Measurements from ENCODE around the gene ELFN1.

ELFN1 gene

DNA sequence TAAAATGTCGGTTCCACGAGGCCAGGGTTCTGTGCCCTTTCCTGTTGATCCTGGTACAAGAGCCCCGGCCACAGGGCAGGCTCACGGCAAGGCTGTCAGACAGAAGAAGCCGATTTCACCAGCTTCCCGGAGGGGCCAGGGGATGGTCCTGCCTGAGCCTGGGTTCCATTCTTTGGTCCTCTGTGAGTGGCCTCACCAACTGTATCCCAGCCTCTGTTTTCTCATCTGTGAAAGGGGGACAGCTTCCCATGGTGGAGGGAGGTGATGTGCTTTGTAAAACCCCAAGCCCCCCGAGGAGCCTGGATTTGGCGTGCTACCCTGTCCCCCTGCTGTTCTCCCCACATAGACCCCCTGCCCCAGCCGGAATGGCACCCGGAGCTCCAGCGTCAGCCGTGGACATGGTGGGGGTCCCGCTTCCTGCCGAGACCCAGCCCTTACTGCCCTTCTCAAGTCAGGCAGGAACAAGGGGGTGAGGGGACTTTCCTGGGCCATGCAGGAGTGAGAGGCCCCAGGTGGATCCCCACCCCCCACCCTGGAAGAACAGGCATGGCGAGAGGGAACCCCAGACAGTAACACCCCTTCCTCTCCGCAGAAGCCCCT, 28.3 kb upstream of the ELFN1 start:
- Histone ChIP-seq H3K9me3 (ENCODE audit: control insufficient read depth in 1 of 2, low read length in 2 of 2) (peaks cover 4 to 6% of the 10 kb centered on the region in 2 donors), H3K27me3 (ENCODE audit: control insufficient read depth in 1 of 2, insufficient read depth in 2 of 2, low read length in 2 of 2) (peaks cover 0 to 2% of the 10 kb centered on the region in 2 donors), H3K27ac (ENCODE audit: low read depth, low read length) (no peak overlapping the region), H3K4me3 (ENCODE audit: low read depth in 1 of 2, low read length in 2 of 2) (no peak overlapping the region), H3K9ac (ENCODE audit: low read depth in 1 of 2, low read length in 2 of 2) (no peak overlapping the region), H3K4me1 (ENCODE audit: control insufficient read depth in 1 of 2, insufficient read depth in 2 of 2, low read length in 2 of 2) (no peaks in the 10 kb centered on the region), H3K36me3 (ENCODE audit: control insufficient read depth in 1 of 2, insufficient read depth in 2 of 2, low read length in 2 of 2) (no peaks in the 10 kb centered on the region)

DNA sequence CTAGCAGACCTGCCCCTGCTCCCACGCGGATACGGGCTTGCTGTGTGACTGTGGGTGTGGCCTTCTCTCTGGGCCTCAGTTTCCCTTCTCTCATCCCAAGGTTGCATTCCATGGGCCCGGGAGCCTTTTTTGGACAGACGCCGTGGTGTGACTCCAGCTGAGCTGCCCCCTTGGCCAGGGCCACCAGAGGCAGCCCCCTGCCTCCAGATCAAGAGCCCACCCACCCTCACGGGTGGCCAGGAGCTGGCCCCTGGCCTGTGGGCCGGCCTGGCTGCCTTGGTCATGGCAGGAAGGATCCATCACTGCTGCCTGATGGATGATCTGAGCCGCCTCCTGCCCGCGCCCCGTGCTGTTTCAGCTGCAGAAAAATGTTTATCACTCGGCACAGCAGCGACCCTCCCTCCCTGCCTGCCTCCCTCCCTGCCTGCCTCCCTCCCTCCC, 27.8 kb upstream of the ELFN1 start:
- no peak overlapping the region for H3K9ac ChIP-seq (ENCODE audit: low read depth in 1 of 2, low read length in 2 of 2)
- H3K4me3 ChIP-seq (ENCODE audit: low read depth in 1 of 2, low read length in 2 of 2) = no peak overlapping the region
- no peak overlapping the region for H3K27ac ChIP-seq (ENCODE audit: low read depth, low read length)
- H3K4me1 ChIP-seq (ENCODE audit: control insufficient read depth in 1 of 2, insufficient read depth in 2 of 2, low read length in 2 of 2) = no peaks in the 10 kb centered on the region
- no peaks in the 10 kb centered on the region for H3K36me3 ChIP-seq (ENCODE audit: control insufficient read depth in 1 of 2, insufficient read depth in 2 of 2, low read length in 2 of 2)
- H3K27me3 ChIP-seq (ENCODE audit: control insufficient read depth in 1 of 2, insufficient read depth in 2 of 2, low read length in 2 of 2) = peaks cover 0 to 2% of the 10 kb centered on the region in 2 donors
- H3K9me3 ChIP-seq (ENCODE audit: control insufficient read depth in 1 of 2, low read length in 2 of 2) = peaks cover under 1 to 1% of the 10 kb centered on the region in 2 donors

DNA sequence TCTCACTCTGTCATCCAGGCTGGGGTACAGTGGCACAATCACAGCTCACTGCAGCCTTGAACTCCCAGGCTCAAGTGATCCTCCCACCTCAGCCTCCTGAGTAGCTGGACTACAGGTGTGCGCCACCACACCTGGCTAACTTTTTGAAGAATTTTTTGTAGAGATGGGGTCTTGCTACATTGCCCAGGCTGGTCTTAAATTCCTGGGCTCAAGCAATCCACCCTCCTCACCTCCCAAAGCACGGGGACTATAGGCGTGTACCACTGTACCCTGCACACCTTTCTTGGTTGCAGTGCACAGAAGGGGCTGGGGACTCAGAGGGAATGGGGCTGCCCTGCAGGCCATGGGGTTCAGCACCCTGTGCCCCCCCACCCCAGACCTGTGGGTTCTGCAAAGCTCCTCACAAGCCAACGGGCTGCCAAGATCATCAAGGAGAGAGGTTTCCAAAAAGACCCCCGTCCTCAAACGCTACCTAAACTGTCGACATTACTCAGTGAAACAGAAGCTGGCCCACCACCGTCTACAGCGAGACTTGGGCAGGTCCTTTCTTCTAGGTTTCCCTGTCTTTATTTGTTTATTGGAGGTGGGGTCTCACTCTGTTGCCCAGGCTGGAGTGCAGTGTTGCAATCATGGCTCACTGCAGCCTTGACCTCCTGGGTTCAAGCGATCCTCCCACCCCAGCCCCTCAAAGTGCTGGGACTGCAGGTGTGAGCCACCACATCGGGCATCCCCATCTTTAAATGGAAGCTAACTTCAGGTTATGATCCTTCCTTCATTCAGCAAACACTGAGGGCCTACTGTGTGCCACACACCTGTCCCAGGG, 26.6 kb upstream of the ELFN1 start:
- H3K27ac ChIP-seq (ENCODE audit: low read depth, low read length) = no peak overlapping the region
- H3K27me3 ChIP-seq (ENCODE audit: control insufficient read depth in 1 of 2, insufficient read depth in 2 of 2, low read length in 2 of 2) = peaks cover 2 to 4% of the 10 kb centered on the region in 2 donors
- H3K4me3 ChIP-seq (ENCODE audit: low read depth in 1 of 2, low read length in 2 of 2) = no peak overlapping the region
- H3K9me3 ChIP-seq (ENCODE audit: control insufficient read depth in 1 of 2, low read length in 2 of 2) = no peaks in the 10 kb centered on the region
- H3K9ac ChIP-seq (ENCODE audit: low read depth in 1 of 2, low read length in 2 of 2) = no peak overlapping the region
- H3K4me1 ChIP-seq (ENCODE audit: control insufficient read depth in 1 of 2, insufficient read depth in 2 of 2, low read length in 2 of 2) = no peaks in the 10 kb centered on the region
- no peaks in the 10 kb centered on the region for H3K36me3 ChIP-seq (ENCODE audit: control insufficient read depth in 1 of 2, insufficient read depth in 2 of 2, low read length in 2 of 2)

DNA sequence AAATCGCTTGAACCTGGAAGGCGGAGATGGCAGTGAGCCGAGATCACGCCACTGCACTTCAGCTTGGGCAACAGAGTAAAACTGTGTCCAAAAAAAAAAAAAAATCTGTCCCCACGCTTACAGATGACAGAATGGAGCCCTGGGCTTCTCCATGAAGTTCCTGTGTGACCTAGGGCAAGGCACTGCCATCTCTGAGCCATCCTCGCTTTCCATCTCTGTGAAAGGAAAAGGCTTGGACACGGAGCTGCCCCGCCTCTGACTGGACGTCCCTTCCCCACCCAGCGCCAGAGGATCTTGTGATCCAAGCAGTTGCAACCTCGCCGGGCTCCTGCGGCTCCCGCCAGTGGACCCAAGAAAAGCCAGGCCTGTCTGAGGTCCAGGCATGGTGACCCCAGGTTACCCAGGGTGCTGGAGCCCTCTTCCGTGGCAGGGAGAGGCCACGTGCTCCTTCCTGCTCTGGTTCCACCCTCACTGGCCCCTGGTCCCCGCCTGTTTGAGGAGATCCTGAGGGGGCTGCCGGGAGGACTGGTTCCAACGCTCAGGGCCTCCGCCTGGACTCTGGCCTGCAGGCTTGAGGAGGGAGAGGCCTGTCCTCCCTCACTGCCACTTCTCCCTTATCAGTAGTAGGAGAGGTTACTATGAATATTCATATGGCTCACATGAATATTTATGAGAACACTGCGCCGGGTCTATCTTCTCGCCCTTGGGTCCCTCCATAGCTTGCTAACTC, 25.6 kb upstream of the ELFN1 start:
- H3K27ac ChIP-seq (ENCODE audit: low read depth, low read length) = no peak overlapping the region
- H3K36me3 ChIP-seq (ENCODE audit: control insufficient read depth in 1 of 2, insufficient read depth in 2 of 2, low read length in 2 of 2) = no peaks in the 10 kb centered on the region
- H3K4me3 ChIP-seq (ENCODE audit: low read depth in 1 of 2, low read length in 2 of 2) = no peak overlapping the region
- no peaks in the 10 kb centered on the region for H3K4me1 ChIP-seq (ENCODE audit: control insufficient read depth in 1 of 2, insufficient read depth in 2 of 2, low read length in 2 of 2)
- H3K9ac ChIP-seq (ENCODE audit: low read depth in 1 of 2, low read length in 2 of 2) = no peak overlapping the region
- H3K9me3 ChIP-seq (ENCODE audit: control insufficient read depth in 1 of 2, low read length in 2 of 2) = no peaks in the 10 kb centered on the region
- H3K27me3 ChIP-seq (ENCODE audit: control insufficient read depth in 1 of 2, insufficient read depth in 2 of 2, low read length in 2 of 2) = peaks cover 9 to 10% of the 10 kb centered on the region in 2 donors

DNA sequence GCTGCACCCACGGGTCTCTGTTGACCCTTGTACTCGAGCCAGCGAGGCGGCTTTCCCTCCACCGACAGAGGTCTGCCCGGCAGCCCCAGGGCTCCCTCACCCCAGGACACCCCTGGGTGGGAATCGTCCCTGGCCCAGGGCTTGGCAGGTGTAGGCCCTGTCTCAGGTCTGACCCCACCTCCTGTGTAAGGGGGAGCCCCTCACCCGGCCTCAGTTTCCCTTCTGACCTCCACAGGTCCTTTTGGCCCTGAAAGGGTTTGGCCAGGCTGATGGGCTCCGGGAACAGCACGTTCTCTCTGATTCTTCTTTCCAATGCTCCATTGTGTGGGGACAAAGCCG, 25.0 kb upstream of the ELFN1 start:
- no peak overlapping the region for H3K27ac ChIP-seq (ENCODE audit: low read depth, low read length)

DNA sequence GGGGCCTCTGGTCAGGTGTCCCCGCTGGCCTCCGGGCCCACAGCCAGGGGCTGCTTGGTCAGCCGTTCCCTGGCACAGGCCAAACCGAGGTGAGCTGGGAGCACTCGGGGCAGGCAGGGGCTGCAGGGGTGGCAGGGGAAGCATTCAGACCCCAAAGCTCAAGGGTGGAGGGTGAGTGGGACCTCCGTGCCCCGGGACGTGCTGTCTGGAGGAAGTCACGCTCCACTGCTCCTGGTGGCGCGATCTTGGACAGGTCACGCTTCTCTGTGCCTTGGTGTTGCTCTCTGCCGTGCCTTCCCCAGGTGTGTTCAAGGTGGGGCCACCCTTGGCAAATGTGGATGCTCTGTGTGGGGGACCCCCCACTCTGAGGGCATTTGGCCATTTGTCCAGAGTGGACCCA, 24.6 kb upstream of the ELFN1 start:
- Histone ChIP-seq H3K27me3 (ENCODE audit: control insufficient read depth in 1 of 2, insufficient read depth in 2 of 2, low read length in 2 of 2) (peaks cover 10 to 13% of the 10 kb centered on the region in 2 donors), H3K4me1 (ENCODE audit: control insufficient read depth in 1 of 2, insufficient read depth in 2 of 2, low read length in 2 of 2) (no peaks in the 10 kb centered on the region), H3K27ac (ENCODE audit: low read depth, low read length) (no peak overlapping the region), H3K9me3 (ENCODE audit: control insufficient read depth in 1 of 2, low read length in 2 of 2) (no peaks in the 10 kb centered on the region), H3K4me3 (ENCODE audit: low read depth in 1 of 2, low read length in 2 of 2) (no peak overlapping the region), H3K9ac (ENCODE audit: low read depth in 1 of 2, low read length in 2 of 2) (no peak overlapping the region), H3K36me3 (ENCODE audit: control insufficient read depth in 1 of 2, insufficient read depth in 2 of 2, low read length in 2 of 2) (no peaks in the 10 kb centered on the region)

More for the DNA sequence above, 25.0 kb upstream of the ELFN1 start:
- Histone ChIP-seq H3K9ac (ENCODE audit: low read depth in 1 of 2, low read length in 2 of 2) (no peak overlapping the region), H3K36me3 (ENCODE audit: control insufficient read depth in 1 of 2, insufficient read depth in 2 of 2, low read length in 2 of 2) (no peaks in the 10 kb centered on the region), H3K27me3 (ENCODE audit: control insufficient read depth in 1 of 2, insufficient read depth in 2 of 2, low read length in 2 of 2) (peaks cover 9 to 10% of the 10 kb centered on the region in 2 donors), H3K4me1 (ENCODE audit: control insufficient read depth in 1 of 2, insufficient read depth in 2 of 2, low read length in 2 of 2) (no peaks in the 10 kb centered on the region), H3K4me3 (ENCODE audit: low read depth in 1 of 2, low read length in 2 of 2) (no peak overlapping the region), H3K9me3 (ENCODE audit: control insufficient read depth in 1 of 2, low read length in 2 of 2) (no peaks in the 10 kb centered on the region)

DNA sequence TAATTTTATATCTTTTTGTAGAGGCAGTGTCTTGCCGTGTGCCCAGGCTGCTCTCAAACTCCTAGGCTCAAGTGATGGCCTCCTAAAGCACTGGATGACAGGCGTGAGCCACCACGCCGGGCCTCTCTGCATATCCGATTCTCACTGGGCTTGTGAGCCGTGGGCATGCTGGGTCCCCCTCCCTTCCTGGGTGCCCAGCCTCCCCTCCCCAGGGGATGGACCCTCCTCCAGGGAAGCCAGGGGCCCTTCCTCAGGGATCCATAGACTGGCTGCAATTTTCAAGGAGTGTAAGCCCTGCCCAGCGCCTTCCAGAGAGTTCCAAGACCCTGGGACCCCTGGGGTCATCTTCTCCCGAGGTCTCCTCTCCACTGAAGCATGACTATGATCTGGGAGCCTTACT, 23.7 kb upstream of the ELFN1 start:
- no peak overlapping the region for H3K9ac ChIP-seq (ENCODE audit: low read depth in 1 of 2, low read length in 2 of 2)
- H3K9me3 ChIP-seq (ENCODE audit: control insufficient read depth in 1 of 2, low read length in 2 of 2) = no peaks in the 10 kb centered on the region
- H3K4me3 ChIP-seq (ENCODE audit: low read depth in 1 of 2, low read length in 2 of 2) = no peak overlapping the region
- peaks cover 10 to 14% of the 10 kb centered on the region in 2 donors for H3K27me3 ChIP-seq (ENCODE audit: control insufficient read depth in 1 of 2, insufficient read depth in 2 of 2, low read length in 2 of 2)
- H3K4me1 ChIP-seq (ENCODE audit: control insufficient read depth in 1 of 2, insufficient read depth in 2 of 2, low read length in 2 of 2) = no peaks in the 10 kb centered on the region
- H3K36me3 ChIP-seq (ENCODE audit: control insufficient read depth in 1 of 2, insufficient read depth in 2 of 2, low read length in 2 of 2) = no peaks in the 10 kb centered on the region
- H3K27ac ChIP-seq (ENCODE audit: low read depth, low read length) = no peak overlapping the region

DNA sequence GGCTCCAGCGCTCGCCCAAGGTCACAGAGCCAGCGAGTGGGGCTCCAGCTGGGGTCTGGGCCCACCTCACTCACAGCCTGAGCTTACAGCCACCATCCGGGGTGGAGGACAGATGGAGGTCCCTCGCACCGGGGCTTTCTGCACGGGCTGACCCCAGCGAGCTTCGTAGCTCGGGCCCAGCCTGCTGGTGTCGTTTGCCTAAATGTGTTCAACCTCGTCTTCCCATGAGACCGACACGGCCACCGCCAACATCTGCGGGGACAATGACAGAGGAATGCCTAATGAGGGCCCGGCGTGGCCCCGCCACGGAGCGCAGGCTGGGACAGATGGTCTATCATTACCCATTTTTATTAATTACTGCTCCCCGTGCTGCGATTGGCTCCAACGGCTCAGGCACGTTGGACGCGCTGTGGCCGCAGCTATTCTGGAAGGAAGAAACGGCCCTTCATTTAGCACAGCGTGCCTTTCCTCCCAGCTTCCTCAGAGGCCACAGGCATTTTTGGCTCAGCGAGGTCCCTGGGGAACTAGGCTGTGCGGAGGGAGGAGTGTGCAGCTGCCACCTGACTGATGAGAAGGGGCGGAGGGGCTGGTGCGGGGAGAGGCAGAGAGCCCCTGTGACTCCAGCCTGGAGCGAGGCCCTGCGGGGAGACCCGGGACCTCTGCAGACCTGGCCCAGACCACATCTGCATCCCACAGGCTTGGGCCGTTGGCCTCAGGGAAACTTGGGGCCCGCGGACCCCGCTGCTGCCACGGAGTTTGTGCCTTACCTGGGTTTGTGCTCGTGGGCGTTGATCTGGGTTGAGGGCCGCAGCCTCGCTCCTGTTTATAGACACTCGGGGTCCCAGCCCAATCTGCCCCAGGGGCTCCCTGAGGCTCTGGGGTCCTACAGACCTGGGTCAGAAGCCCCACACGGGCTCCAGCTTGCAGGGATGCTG, 22.9 kb upstream of the ELFN1 start:
- Histone ChIP-seq H3K9me3 (ENCODE audit: control insufficient read depth in 1 of 2, low read length in 2 of 2) (no peaks in the 10 kb centered on the region), H3K4me3 (ENCODE audit: low read depth in 1 of 2, low read length in 2 of 2) (no peak overlapping the region), H3K27ac (ENCODE audit: low read depth, low read length) (no peak overlapping the region)

DNA sequence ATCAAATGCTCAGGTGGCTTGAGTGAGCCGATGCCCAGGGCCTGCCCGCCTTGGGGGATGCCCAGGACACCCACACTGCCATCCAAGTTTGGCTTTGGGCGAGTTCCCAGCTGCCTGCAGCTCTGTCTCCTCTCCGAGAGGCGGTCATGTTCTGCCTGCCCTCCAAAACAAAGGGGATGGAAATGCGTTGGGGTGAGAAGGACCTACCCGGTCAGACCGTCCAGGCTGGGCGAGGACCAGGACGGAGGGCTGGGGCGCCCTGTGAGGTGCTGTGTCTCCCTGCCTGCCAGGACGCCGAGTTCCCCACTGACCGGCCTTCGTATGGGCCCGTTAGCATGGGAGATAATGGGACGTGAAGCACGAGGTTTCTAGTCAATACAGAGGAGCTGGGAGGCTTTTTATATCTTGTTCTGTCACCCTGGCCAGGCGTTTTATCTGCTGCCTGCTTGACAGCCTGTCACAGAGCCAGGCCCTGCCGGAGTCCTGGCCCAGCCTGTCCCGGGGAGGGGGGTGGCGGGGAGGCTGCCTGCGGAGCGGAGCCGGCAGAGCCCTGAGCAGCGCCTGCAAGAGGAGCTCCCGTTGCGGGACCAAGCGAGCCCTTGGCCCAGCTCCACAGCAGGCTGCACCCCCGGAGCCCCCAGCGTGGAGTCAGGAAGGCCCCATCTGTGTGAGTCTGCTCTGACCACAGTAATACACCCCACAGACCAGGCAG, 22.0 kb upstream of the ELFN1 start:
- H3K36me3 ChIP-seq (ENCODE audit: control insufficient read depth in 1 of 2, insufficient read depth in 2 of 2, low read length in 2 of 2) = no peaks in the 10 kb centered on the region
- H3K4me3 ChIP-seq (ENCODE audit: low read depth in 1 of 2, low read length in 2 of 2) = no peak overlapping the region
- H3K4me1 ChIP-seq (ENCODE audit: control insufficient read depth in 1 of 2, insufficient read depth in 2 of 2, low read length in 2 of 2) = no peaks in the 10 kb centered on the region
- H3K27ac ChIP-seq (ENCODE audit: low read depth, low read length) = no peak overlapping the region
- H3K9me3 ChIP-seq (ENCODE audit: control insufficient read depth in 1 of 2, low read length in 2 of 2) = no peaks in the 10 kb centered on the region
- H3K9ac ChIP-seq (ENCODE audit: low read depth in 1 of 2, low read length in 2 of 2) = no peak overlapping the region
- peaks cover 10 to 14% of the 10 kb centered on the region in 2 donors for H3K27me3 ChIP-seq (ENCODE audit: control insufficient read depth in 1 of 2, insufficient read depth in 2 of 2, low read length in 2 of 2)

More for the DNA sequence above, 22.9 kb upstream of the ELFN1 start:
- no peaks in the 10 kb centered on the region for H3K36me3 ChIP-seq (ENCODE audit: control insufficient read depth in 1 of 2, insufficient read depth in 2 of 2, low read length in 2 of 2)
- H3K27me3 ChIP-seq (ENCODE audit: control insufficient read depth in 1 of 2, insufficient read depth in 2 of 2, low read length in 2 of 2) = peaks cover 10 to 14% of the 10 kb centered on the region in 2 donors
- no peaks in the 10 kb centered on the region for H3K4me1 ChIP-seq (ENCODE audit: control insufficient read depth in 1 of 2, insufficient read depth in 2 of 2, low read length in 2 of 2)
- no peak overlapping the region for H3K9ac ChIP-seq (ENCODE audit: low read depth in 1 of 2, low read length in 2 of 2)
